Measurements from ENCODE around the gene THPO.

THPO gene

DNA sequence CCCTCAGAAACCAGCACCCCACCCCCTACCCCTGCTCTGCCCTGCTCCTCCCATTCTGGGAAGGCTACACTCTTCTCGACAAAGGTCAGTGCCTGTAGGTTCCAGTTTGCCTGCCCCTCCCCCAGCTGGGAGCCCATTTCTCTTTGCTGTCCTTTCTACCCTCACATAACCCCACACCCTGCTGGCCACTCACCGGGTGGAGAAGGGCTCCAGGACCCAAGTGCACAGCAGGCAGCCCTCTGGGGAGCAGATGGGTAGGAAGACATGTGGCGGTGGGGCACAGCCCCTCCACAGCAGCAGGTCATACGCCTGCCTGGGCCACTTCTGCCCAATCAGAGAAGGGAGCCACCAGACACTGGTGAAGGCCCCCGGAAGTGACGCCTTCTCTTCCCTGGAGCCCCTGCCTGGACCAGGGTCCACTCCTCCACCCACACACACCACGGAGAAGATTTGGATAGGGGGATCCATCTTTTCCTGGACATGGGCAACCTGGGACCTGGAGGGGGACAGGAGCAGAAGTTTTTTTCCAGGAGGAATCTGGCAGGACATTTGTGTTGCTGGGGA, at the start of gene THPO:
THPO (minus strand) TSS at position 326 of the 564 bp plus-strand sequence. CDS start 1,948 bp downstream, outside the sequence.
- no peak for DNase-seq (ENCODE audit: low read depth in 1 of 2, low spot score in 1 of 2)

DNA sequence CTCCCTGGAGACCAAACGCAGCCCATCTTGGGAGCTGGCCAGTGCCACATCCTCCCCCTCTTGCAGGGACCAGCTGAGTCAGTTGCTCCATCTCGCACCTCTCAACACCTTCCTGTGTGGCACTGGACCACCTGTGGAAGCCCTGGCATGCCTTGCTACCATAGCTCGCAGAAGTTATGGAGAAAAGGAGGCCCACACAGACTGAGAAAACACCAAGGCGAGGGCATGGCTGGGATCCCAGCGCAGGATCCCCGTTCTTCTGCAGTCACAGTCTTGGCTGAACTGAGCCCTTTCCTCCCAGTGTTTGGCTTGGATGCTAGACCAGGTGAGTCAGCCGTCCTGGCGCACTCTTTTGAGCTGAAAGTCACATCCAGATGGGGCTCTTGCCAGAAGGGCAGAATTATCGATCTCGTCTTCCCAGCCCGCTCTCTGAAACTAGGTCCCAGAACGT, 48.7 kb upstream of the THPO start:
- DNase-seq (ENCODE audit: low read depth in 1 of 2, low spot score in 1 of 2), result no peak

DNA sequence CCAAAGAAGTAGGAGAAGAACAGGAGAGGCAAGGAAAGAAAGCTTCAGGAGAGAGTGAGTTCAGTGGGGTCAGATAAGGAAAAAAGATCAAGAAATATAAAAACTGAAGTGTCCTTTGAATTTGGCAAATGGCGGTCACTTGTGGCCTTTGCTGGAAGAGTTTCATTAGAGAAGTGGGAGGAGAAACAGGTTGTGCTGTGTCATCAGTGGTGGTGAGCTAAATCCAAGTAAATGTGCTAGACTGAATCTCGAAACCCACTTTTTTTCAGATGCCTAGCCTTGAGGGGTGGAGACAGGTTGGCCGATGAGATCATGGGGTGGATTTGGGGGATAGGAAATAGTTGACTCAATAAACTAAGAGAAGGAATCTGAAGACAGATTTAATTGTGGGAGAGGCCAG, 45.6 kb upstream of the THPO start:
- DNase-seq (ENCODE audit: low read depth in 1 of 2, low spot score in 1 of 2), result no peak

DNA sequence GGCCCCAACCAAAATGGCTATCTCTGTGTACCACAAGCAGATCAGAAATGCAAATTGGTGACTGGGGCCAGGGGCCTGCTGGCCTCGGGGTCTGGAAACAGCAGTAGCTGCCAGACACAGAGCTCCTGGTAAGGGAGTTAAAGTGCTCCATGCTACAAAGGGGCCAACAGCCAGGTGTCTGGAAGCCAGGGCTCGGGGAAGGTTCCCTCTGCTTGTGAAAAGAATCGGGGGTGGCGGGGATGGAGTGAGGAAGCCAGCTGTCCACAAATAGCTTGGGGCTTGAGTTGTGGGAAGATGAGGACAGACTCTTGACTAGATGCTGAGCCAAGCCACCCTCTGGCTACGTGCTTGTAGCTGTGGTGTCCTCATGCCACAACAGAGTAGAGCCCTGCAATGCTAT, 41.2 kb upstream of the THPO start:
- no peak for DNase-seq (ENCODE audit: low read depth in 1 of 2, low spot score in 1 of 2)

DNA sequence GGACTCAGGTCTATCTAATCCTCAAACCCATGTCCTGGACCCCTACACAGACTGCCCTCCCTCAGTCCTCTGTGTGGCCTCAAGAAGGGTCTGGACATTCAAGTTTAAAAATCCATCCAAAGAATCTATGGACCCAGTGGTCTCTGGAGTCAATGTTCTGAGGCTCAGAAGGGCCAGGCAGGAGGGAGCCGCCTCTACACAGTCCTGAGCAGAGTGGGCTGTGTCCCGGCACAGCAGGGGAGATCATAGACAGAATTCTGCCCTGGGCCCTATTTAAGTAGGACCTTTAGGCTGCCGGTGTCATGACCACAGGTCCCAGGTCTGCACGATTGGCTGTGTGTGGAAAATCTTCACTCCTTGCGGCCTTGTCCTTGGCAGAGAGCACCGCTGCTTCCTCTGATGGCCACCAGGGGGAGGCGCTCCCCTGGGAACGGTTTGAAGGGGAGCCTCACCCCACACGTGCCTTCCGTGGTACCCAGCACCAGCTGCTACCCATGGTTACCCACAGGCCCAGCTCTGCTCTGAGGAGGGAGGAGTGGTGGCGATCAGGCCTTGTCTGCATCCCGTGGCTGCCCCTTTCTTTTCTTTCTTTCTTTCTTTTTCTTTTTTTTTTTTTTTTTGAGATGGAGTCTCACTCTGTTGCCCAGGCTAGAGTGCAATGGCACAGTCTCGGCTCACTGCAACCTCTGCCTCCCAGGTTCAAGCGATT, 39.8 kb upstream of the THPO start:
- DNase-seq (ENCODE audit: low read depth in 1 of 2, low spot score in 1 of 2), result peak; percentile 39 to 64

DNA sequence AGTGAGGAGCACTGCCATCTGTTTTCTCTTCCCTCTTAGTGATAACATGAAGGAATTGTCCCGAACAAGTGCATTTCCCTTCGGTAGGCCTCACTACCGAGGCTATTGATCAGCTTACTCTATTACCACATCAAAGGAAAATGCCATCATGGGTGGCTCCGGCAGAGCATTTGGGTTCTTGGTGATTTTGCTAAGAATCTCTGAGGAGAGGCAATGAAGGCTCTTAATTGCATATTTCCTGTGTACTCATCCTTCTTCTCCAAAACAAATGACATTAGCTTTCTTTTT, 37.1 kb upstream of the THPO start:
- DNase-seq (ENCODE audit: low read depth in 1 of 2, low spot score in 1 of 2), result no peak

DNA sequence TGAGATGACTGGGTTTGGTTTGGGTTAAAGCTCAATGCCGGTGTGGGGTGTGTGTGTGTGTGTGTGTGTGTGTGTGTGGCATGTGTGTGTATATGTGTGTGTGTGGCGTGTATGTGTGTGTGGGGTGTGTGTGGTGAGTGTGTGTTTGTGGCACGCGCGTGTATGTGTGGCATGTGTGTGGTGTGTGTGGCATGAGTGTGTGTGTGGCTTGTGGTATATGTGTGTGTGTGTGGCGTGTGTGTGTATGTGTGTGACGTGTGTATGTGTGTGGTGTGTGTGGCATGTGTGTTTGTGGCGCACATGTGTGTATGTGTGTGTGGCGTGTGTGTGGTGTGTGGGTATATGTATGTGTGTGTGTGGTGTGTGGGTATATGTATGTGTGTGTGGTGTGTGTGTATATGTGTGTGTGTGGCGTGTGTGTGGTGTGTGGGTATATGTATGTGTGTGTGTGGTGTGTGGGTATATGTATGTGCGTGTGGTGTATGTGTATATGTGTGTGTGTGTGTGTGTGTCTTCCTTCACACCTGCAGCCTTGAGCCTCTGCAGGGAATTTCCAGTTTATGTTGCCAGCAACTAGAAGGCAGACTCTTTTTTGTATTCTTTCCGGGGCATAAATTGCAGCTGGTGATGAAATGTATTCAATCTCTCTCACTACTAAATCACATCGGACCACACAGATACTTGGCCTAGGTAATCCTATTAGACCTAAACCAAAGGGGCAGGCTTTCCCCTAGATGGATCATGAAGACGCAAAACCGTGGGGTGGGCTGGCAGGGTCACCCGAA, 36.6 kb upstream of the THPO start:
- DNase-seq (ENCODE audit: low read depth in 1 of 2, low spot score in 1 of 2), result no peak

DNA sequence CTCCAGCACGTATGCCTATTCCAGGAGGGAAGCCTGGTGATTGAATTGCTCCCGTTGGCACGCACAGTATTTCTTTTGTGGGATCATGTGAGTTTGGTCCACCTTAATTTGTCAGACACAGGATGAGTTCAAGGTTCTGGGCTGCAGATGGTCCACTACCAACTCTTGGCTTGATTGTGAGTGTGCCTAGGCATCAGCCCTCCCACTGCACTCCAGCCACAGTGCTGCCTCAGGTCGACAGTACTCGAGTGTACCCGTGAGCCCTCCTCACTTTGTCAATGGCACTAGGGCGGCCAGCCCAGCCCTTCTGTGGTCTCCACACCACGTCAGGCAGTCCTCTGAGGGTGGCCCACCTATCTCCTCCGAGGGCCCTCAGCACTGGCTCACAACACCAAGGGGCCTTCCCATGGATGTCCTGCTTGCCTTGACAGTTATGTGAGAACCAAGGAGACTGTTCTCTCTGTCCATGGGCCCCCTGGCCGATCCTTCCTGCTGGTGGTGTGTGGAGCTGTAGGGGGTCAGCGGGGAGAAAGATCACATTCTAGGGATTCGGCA, 32.0 kb upstream of the THPO start:
- DNase-seq (ENCODE audit: low read depth in 1 of 2, low spot score in 1 of 2), result no peak

DNA sequence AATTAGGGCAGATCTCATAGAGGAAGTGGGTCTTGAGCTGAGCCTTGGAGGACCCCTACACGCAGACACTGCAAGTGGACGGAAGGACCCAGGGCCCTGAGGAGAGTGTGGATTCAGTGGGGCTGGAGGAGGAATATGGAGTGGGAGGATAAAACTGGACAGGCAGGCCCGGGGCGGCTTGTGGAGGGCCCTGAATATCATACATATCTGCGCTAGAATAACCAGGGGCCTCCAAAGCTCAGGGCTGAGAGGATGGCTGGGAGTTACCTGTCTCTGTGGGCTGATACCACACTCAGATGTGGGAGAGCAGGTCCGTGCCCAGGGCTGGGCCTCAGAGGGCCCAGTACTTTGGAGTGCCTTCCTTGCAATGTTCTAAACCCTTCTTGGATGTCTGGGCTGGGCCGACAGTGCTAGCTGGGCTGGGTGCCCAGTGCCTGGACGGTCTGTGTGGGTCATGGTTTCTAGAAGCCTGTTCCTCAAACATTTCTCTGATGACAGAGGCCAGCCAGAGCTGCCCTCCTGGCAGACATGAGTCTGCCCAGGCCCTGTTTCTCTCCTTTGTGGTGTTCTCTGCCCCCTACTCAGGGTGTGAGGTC, 31.4 kb upstream of the THPO start:
- DNase-seq (ENCODE audit: low read depth in 1 of 2, low spot score in 1 of 2), result no peak

DNA sequence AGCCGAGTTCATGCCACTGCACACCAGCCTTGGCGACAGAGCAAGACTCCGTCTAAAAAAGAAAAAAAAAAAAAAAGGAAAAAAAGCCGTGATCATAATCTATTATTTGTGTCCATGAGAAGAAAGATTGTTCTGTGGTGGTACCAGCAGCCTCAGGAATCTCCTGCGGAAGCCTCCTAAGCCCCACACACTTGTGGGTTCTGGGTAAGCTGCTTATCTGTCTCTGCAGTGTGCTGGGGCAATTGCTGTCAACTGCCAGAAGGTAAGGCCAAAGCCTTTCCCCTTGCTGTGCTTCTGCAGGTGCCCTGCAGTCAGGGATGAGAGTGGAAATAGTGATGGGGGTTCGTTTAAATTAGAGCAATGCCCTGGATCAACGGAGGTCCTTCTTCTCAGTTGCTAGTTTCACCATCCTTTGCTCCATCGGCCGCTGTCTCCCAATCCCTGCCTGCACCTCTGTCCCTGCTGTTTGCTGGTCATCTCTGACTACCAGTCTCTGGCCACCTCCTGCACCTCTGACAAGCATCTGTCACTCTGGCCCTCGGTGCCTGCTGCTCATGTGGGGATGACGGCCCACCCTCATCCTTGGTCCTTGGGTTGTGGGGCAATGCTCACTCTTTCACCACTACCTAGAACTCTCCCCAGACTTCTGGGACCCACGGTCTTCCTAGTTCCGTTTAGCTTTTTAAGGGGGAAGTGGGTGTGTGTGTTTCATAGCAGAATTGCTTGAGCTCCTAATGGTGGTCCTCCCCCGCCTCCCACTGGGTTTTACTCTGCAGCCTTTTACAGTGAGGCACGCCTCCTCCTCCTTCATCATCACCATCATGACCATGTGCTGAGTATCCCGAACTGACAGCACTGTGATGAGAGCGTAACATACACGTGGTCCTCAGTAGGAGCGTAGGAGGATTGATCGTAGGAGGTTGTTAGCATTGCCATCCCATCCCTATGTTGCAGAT, 27.3 kb upstream of the THPO start:
- DNase-seq (ENCODE audit: low read depth in 1 of 2, low spot score in 1 of 2), result no peak

DNA sequence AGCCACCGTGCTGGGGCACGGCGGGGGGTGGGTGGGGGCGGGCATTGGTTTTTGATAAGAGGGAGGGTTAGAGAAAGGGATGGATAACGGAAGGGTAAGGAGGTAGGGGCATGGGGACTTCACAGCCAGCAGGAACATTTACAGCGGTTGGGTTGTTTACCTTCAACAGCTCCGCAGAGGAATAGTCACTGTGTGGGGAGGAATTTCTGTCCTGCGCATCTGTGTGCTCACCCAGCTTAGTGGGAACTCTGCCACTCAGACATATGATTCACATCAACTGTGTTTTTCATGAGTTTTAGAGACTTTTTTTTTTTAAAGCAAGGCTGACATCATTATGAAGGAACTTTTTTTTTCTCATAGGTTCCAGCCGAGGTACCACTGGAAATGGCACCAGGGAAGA, 21.4 kb upstream of the THPO start:
- no peak for DNase-seq (ENCODE audit: low read depth in 1 of 2, low spot score in 1 of 2)

DNA sequence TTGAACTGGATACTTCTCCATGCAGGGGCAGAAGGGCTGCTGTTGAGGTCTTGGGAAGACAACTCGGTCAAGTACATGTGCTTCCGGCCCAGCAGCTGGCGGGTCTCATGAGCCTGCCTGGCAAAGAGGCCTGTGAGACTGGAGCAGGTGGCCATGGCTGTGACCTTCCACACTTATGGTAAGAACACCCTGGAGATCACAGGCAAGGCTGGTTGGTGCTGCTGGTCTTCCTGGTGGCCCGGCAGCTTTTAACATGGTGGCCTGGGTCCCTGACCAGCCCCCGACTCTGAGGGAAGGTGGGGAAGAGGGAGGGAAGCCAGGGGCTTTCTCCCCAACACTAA, 17.3 kb upstream of the THPO start:
- DNase-seq (ENCODE audit: low read depth in 1 of 2, low spot score in 1 of 2), result no peak

DNA sequence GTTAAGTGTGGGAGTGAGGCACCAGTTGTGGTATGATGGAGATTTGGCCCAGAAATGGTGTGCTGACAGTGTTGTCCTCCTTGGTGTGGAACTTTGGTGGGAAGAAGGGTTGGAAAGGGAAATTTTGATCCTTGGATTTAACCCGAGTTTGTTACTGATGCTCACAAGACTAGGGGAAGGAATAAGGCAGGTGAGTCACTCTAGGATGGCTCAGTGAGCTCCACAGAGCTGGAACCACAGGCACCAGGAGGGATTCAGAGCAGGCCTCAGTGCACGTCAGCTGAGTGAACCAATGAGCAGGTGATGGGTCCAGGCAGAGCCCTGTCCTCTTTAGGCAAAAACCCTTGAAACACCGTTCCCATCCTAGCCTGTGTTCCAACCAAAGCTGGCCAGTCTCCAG, 13.3 kb upstream of the THPO start:
- DNase-seq (ENCODE audit: low read depth in 1 of 2, low spot score in 1 of 2), result no peak

DNA sequence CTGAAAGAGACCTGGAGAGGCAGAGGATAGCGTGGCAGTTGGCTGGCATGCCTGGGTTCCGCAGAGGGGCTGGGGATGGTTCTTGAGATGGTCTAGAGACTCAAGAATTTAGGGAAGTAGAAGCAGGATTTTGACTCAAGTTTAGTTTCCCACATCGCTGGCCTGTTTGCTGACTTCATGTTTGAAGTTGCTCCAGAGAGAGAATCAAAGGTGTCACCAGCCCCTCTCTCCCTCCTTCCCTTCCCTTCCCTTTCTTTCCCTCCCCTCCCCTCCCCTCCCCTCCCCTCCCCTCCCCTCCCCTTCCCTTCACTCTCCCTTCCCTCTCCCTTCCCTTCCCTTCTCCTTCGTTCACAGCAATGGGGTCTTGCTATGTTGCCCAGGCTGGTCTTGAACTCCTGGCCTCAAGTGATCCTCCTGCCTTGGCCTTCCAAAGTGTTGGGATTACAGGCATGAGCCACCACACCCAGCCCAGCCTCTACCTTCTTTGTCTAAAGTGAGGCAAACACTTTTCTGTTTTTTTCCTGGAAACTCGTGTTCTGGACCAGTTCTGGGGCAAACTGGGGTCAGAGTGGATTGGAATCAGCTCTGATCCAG, 12.0 kb upstream of the THPO start:
- no peak for DNase-seq (ENCODE audit: low read depth in 1 of 2, low spot score in 1 of 2)

DNA sequence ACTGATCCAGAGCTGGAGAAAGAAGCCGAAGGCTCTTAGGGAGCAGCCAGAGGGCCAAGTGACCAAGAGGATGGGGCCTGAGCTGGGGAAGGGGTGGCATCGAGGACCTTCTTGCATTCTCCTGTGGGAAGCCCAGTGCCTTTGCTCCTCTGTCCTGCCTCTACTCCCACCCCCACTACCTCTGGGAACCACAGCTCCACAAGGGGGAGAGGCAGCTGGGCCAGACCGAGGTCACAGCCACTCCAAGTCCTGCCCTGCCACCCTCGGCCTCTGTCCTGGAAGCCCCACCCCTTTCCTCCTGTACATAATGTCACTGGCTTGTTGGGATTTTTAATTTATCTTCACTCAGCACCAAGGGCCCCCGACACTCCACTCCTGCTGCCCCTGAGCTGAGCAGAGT, 11.4 kb upstream of the THPO start:
- no peak for DNase-seq (ENCODE audit: low read depth in 1 of 2, low spot score in 1 of 2)

DNA sequence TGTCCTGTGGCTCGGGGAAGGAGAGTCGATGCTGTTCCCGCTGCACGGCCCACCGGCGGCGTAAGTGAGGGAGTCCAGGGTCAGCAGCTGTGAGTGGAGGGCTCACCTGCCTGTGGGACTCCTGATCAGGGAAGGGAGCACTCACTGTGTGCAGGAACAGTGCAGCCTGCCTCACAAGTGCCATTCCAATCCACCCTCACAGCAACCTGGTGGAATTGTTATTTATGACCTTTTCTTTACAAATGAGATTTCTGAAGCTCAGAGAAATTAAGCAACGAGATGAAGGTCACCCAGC, 10.9 kb upstream of the THPO start:
- DNase-seq (ENCODE audit: low read depth in 1 of 2, low spot score in 1 of 2), result no peak

DNA sequence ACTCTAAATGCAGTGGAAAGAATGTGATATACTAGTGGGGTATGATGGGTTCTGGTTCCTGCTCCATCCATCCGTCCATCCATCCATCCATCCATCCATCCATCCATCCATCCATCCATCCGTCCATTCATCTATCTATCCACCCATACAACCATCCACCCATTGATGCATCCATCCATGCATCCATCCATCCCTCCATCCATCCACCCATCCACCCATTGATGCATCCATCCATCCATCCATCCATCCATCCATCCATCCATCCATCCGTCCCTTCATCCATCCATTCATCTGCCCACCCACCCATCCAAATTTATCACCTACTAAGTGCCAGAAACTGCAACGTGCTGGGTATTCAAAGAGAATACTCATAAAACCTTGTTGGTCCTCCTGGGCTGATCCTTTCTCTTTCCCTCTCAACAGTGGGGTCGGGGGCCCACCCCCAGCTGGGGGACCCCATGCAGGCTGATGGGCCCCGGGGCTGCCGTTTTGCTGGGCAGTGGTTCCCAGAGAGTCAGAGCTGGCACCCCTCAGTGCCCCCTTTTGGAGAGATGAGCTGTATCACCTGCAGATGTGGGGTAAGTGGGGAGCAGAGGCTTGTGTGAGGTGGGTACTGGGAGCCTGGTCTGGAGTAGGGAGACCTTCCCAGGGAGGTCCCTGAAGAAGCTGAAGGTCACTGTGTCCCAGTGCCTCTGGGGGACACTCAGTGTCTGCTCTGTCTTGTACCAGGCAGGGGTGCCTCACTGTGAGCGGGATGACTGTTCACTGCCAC, 10.3 kb upstream of the THPO start:
- no peak for DNase-seq (ENCODE audit: low read depth in 1 of 2, low spot score in 1 of 2)

DNA sequence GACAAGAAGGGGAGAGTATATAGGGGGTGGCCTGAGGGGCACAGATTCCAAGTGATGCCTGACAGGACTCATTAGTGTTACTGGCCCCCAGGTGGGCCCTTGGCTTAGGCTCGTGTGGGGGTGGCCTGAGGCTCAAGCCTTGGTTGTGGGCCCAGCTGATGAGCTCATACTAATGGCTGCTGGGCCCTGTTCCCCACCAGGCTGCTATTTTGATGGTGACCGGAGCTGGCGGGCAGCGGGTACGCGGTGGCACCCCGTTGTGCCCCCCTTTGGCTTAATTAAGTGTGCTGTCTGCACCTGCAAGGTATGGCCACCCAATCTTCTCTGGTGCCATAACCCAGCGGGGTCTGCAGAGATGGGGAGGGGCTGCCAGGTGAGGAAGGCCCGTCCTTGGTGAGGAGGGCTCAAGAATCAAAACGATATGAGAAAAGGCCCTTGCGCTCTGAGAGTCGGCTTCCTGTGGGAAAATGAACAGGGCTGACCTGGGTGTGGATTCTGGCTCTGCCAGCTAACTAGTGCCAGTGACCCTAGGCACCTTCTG, 9.2 kb upstream of the THPO start:
- no peak for DNase-seq (ENCODE audit: low read depth in 1 of 2, low spot score in 1 of 2)

DNA sequence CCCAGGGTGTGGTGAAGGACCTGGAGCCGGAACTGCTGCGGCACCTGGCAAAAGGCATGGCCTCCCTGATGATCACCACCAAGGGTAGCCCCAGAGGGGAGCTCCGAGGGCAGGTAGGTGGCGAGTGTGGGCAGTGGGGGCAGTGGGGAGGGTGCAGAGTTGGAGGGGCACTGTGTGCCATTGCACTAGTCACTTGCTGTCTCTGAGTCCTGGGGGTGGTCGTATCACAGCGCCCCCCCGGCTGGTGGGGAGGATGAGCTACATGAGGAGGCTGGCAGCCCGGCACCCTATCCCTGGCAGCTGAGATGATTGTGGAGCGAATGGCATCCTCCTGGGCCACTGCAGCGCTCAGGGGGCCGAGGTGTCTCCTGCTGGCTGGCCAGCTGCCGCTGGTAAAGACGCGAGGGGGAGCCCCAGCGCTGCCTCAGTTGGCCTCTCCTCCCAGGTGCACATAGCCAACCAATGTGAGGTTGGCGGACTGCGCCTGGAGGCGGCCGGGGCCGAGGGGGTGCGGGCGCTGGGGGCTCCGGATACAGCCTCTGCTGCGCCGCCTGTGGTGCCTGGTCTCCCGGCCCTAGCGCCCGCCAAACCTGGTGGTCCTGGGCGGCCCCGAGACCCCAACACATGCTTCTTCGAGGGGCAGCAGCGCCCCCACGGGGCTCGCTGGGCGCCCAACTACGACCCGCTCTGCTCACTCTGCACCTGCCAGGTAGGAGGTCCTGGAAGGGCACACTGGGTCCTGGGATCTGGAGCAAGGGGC, 8.2 kb upstream of the THPO start:
- DNase-seq (ENCODE audit: low read depth in 1 of 2, low spot score in 1 of 2), result no peak

Data from activated CD4-positive, alpha-beta T cell treated with anti-CD3 and anti-CD28 coated beads, Interleukin-2, amount 50 U/mL, for 24 hours (primary cell).